GM12873 (cell line): ENCODE measurements around the gene CCDC88B.

Experiments
- TF ChIP-seq, protein P1 (sequence below): IDR thresholded peaks from 2 replicates; pipeline ENCODE4 v1.5.1; 2012; ENCODE audit warnings: low read depth, mild to moderate bottlenecking, moderate library complexity, low read length, control low read depth; ENCODE audit not compliant: insufficient read depth; ENCODE audit errors: missing control alignments

Gene CCDC88B, protein sequence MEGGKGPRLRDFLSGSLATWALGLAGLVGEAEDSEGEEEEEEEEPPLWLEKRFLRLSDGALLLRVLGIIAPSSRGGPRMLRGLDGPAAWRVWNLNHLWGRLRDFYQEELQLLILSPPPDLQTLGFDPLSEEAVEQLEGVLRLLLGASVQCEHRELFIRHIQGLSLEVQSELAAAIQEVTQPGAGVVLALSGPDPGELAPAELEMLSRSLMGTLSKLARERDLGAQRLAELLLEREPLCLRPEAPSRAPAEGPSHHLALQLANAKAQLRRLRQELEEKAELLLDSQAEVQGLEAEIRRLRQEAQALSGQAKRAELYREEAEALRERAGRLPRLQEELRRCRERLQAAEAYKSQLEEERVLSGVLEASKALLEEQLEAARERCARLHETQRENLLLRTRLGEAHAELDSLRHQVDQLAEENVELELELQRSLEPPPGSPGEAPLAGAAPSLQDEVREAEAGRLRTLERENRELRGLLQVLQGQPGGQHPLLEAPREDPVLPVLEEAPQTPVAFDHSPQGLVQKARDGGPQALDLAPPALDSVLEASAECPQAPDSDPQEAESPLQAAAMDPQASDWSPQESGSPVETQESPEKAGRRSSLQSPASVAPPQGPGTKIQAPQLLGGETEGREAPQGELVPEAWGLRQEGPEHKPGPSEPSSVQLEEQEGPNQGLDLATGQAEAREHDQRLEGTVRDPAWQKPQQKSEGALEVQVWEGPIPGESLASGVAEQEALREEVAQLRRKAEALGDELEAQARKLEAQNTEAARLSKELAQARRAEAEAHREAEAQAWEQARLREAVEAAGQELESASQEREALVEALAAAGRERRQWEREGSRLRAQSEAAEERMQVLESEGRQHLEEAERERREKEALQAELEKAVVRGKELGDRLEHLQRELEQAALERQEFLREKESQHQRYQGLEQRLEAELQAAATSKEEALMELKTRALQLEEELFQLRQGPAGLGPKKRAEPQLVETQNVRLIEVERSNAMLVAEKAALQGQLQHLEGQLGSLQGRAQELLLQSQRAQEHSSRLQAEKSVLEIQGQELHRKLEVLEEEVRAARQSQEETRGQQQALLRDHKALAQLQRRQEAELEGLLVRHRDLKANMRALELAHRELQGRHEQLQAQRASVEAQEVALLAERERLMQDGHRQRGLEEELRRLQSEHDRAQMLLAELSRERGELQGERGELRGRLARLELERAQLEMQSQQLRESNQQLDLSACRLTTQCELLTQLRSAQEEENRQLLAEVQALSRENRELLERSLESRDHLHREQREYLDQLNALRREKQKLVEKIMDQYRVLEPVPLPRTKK (N-terminal part only)

DNA sequence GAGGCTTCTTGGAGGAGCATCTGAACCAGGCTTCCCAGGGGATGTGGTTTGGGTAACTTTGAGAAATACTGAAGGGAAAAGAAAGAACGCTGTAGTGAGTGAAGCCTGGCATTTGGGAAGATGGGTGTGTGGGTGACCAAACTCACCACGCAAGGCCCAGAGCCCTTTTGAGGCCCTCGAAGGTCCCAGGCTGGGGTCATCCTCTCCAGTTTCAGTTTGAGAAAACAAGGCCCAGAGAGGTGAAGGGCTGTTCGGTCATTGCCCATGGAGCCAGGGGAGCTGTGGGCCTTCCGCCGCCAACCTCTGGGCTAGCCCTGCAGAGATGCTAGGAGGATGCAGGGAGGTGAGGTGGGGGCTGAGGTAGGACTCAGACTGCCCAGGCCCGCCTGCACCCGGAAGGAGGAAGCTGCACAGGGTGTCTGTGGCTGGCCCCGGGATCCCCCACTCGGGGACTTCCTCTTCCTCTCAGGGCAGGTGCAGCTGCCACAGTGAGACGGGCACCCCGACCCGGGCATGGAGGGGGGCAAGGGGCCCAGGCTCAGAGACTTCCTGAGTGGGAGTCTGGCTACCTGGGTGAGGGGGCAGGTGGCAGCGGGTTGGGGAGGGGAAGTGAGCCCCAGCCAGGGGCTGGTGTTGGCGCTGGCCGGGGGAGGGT, at the start of gene CCDC88B:
CCDC88B (plus strand) TSS at position 451 of the 655 bp plus-strand sequence; CDS start at position 514, 63 bp downstream.
- TF ChIP-seq, protein P1, sequence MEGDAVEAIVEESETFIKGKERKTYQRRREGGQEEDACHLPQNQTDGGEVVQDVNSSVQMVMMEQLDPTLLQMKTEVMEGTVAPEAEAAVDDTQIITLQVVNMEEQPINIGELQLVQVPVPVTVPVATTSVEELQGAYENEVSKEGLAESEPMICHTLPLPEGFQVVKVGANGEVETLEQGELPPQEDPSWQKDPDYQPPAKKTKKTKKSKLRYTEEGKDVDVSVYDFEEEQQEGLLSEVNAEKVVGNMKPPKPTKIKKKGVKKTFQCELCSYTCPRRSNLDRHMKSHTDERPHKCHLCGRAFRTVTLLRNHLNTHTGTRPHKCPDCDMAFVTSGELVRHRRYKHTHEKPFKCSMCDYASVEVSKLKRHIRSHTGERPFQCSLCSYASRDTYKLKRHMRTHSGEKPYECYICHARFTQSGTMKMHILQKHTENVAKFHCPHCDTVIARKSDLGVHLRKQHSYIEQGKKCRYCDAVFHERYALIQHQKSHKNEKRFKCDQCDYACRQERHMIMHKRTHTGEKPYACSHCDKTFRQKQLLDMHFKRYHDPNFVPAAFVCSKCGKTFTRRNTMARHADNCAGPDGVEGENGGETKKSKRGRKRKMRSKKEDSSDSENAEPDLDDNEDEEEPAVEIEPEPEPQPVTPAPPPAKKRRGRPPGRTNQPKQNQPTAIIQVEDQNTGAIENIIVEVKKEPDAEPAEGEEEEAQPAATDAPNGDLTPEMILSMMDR, result no peak

DNA sequence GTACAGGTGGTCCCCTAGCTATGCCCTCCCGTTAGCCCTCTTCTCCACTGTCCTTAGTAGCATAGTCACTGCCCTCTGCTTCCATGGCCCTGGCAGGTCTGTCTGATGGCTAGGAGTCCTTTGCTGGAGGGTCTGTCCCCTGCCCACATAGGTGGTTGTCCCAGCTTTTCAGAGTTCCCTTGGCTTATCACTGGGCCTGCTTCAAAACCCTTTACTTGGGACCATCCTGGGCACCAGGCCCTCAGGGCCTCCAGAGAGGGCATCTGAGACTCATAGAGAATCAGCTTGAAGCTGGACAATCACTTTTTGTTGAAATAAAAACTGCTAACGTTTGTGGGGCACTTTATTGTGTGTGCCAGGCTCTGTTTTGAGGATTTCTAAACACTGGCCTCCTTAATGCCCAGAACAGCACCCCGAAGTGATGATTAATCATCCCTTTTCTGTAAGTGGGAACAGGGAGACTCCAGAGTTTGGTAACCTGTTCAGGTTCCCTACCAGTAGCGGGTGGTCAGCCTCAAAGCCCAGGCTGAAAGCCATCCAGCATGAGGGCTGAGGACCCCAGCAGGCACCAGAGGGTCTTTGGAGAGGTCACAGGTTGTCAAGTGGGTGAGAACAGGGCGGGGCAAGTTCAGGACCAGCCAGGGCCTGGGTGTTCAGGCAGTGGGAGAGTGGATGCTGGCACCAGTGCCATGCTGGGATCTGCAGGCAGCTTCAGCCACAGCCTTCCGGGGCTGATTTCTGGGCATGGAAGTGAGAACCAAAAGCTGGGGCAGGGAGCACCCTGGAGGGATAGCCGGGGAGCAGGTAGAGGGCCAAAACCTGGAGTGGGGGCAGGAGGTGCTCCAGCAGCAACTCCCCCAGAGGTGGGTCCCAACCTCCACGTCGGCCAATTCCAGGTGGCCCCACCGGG, 49.4 kb upstream of the CCDC88B start:
- TF ChIP-seq, protein P1, result no peak

DNA sequence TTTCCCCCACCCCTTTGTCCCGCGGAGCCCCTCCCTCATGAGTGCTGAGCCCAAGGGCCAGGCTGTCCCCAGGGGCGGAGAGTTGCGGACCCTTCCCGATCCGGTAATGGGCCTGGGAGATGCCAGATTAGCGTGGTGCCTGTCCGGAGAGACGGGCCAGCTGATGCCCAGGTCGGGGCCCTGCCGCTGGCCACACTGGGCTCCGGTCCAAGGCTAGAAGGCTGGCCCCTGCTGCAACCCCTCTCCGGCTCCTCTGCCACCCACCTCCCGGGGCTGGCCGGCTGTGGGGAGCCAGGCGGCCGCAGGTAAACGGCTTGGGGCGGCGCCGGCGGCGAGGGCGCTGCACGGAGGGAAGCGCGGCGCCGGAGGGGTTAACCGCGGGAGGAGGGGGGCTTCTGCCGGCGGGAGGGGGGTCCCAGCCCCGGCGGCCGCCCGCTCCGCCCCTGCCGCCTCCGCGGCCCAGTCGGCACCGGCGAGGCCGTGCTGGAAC, 48.7 kb upstream of the CCDC88B start, which contains the start of gene KCNK4:
KCNK4 (plus strand) TSS at position 41 of the 490 bp plus-strand sequence. CDS start 1,717 bp downstream, outside the sequence.
- TF ChIP-seq, protein P1, result no peak

DNA sequence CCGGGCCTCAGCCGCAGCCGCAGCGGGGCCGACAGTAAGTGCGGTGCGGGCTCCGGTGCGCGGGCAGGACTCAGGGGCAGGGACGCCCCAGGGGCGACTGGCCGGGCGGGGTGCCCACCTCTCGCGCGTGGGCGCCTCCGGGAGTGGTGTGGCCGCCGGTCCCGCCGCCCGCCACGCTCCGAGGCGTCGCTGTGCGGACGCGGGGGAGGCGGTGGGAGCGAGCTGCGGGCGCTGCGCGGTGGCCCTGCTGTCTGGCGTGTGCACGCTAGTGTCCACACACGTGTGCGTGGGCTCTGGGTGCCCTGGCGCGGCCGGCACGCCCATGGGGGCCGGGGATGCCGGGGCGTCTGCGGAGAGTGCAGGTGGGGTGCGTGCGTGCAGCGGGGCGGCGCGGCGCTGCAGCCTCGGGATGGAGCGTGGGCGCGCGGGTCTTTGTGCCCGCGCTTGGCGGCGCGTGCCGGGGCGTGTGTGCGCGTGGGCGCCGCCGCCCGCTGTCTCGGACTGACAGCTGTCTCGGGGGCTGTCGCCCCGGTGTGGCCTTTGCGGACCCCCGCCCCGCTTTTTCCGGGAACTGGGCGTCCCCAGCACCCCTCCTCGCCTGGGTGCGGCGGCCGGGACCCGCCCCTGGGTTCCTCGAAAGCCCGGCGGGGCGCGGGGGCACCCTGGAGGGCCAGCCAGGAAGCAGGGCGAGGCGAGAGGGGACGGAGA, 48.1 kb upstream of the CCDC88B start:
- TF ChIP-seq, protein P1, result no peak

DNA sequence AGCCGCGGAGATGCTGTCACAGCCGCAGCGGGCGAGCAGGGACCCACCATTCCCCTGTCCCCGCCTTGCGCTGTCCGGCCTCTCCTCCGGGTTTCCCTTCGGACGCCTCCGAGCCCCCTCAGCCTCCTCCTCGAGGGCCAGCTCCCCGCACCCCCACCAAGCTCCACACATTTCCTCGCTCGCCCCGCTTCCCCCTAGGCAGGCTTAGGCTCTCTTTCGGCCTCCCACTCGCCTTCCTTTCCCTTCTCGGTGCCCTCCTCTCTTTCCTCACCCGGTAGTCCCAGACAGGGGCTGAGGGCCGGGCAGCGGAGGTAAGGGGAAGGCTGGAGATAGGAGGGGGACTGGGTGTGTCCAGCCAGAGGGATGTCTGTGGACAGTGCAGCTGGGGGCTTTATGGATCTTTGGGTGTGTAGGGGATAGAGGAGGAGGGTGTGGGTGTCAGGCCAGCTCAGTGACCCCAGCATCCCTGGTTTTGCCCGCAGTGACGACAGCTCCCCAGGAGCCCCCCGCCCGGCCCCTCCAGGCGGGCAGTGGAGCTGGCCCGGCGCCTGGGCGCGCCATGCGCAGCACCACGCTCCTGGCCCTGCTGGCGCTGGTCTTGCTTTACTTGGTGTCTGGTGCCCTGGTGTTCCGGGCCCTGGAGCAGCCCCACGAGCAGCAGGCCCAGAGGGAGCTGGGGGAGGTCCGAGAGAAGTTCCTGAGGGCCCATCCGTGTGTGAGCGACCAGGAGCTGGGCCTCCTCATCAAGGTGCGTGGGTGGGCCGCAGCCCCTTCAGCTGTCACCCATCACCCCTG, 47.3 kb upstream of the CCDC88B start:
- TF ChIP-seq, protein P1, result no peak
